ENCODE data around the gene MFNG. TPM values are rescaled to one million over a fixed set of nuclear protein-coding genes. Genes with fewer than 3 reads are reported as not detected.
"Not testable (repeated sequence)": the region's sequence is repeated elsewhere in the genome, so short reads cannot be mapped to it uniquely, and the experiment has no call there.

The MFNG gene
- 22.3 TPM for total RNA-seq

DNA sequence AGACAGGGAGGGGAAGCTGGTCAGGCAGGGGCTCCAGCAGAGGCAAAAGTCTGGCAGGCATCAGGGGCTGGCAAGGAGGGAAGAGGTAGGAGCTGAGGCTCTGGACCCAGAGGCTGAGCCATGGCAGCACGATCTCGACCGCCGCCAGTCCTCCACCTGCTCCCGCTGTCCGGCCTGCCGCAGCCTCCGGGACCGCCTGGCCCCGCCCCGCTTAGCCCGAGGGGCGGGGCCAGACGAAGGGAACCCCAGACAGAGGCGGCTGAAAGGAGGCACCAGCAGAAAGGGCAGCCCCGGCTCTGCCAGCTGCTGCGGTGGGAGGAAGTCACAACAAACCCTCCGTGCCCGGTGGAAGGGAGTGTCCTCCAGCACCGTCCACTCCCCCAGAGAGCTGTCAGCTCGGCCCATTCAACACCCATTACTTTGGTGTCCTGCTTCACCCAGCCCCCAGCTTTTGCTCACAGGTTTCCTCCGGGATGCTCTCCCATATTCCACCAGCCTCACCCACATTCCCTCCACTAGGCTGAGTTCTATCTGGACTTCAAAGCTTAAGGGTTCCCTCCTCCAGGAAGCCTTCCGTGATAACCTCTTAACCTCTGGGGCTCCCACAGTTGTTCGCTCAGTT lies at the start of gene MFNG:
TSS of gene MFNG (minus strand) at position 161 of the 622 bp plus-strand sequence. CDS start 207 bp downstream, outside the sequence.
- intact Hi-C loops (cut with DNase I): no loop called here
- ATAC-seq (peak; percentile 82), DNase-seq (ENCODE audit: low spot score) (peak; percentile 80)

DNA sequence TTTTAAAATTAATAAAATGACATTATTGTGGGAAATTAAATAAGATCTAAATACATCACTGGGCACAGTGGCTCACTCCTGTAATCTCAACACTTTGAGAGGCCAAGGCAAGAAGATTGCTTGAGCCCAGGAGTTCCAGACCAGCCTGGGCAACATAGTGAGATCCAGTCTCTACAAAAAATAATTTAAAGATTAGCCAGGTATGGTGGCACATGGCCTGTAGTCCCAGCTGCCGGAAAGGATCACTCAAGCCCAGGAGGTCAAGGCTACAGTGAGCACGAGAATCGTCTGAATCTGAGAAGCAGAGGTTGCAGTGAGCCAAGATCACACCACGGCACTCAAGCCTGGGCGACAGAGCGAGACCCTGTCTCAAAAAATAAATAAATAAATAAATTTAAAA lies 49.0 kb upstream of the MFNG start:
- intact Hi-C loops (cut with DNase I): loop anchor here (5.0 kb wide), 1 partner anchor 37 kb away; no protein-coding TSS in a partner anchor
- ATAC-seq (no peak), DNase-seq (ENCODE audit: low spot score) (no peak)

DNA sequence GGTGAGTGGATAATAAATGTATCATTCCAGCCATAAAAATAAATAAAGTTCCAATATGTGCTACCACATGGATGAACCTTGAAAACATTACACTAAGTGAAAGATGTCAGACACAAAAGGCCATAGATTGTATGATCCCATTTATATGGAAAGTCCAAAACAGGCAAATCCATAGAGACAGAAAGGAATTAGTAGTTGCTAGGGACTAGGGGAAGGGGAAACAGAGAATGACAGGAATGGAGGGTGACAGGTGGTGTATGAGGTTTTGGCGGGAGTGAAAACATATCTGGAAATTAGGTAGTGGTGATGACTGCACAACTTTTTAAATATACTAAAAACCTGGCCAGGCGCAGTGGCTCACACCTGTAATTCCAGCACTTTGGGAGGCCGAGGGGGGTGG lies 48.3 kb upstream of the MFNG start:
- DNase-seq (ENCODE audit: low spot score): no peak
- intact Hi-C loops (cut with DNase I): no loop called here
- no peak for ATAC-seq

DNA sequence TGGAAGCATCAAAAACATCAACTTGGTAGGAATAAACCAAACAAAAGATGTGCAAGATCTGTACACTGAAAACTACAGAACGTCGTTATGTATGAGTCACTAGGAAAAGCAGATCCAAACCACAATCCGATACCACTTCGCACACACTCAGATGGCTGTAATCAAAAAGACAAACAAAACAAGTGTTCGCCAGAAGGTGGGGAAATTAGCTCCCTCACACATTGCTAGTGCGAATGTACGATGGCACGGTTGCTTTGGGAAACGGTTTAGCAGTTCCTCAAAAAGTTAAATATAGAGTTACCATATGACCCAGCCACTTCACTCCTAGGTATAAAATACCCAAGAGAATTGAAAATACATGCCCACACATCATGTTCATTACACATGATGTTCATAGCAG lies 47.8 kb upstream of the MFNG start:
- intact Hi-C loops (cut with DNase I): no loop called here
- no peak for DNase-seq (ENCODE audit: low spot score)
- ATAC-seq: no peak

GRCh38 chr22:37529652-37530345 lies 43.6 kb upstream of the MFNG start:
- DNase-seq (ENCODE audit: low spot score) (no peak), ATAC-seq (no peak)
- intact Hi-C loops (cut with DNase I): no loop called here

- intact Hi-C loops (cut with DNase I); ATAC-seq; DNase-seq (ENCODE audit: low spot score): not testable (repeated sequence)
Observed at GRCh38 chr22:37527952-37528351, 41.8 kb upstream of the MFNG start.

GRCh38 chr22:37527081-37527752 lies 41.0 kb upstream of the MFNG start:
- DNase-seq (ENCODE audit: low spot score); intact Hi-C loops (cut with DNase I); ATAC-seq: not testable (repeated sequence)

GRCh38 chr22:37526376-37526775 lies 40.2 kb upstream of the MFNG start:
- peak; percentile 27 for ATAC-seq
- no peak for DNase-seq (ENCODE audit: low spot score)
- intact Hi-C loops (cut with DNase I): no loop called here

DNA sequence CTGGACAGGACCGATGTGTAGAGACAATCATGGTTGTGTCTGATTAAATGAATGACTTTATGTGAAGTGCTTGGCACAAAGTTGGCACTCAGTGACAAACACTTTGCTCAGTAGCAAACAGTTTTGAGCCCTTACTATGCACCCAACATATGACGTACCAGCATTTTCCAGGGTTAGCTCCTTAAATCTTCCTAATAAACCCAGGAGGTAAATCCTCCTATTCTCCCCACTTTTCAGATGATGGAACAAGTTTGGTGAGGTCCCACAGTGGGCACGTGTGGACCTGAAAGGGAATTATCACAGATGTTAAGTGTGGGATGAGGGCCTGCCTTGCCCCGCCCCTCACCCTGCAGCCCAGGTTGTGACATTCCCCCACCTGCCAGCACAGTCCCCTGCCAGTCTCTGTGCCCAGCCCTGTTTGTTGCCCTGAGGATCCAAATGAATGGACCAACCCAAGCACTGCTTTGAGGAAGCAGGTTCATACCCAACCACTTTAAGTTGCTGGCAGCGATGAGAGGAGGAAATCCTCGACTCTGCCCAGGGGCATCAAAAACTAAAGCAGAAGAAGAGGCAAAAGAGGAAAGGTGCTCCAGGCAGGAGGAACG lies 39.7 kb upstream of the MFNG start:
- intact Hi-C loops (cut with DNase I): no loop called here
- no peak for ATAC-seq
- DNase-seq (ENCODE audit: low spot score): no peak

- intact Hi-C loops (cut with DNase I): no loop called here
- DNase-seq (ENCODE audit: low spot score) (no peak), ATAC-seq (peak; percentile 36)
Observed at GRCh38 chr22:37525073-37525745, 39.0 kb upstream of the MFNG start.

GRCh38 chr22:37522482-37522881 lies 36.3 kb upstream of the MFNG start:
- intact Hi-C loops (cut with DNase I): no loop called here
- no peak for DNase-seq (ENCODE audit: low spot score)
- ATAC-seq: no peak

GRCh38 chr22:37521236-37521739 lies 35.1 kb upstream of the MFNG start:
- DNase-seq (ENCODE audit: low spot score) (no peak), ATAC-seq (no peak)
- intact Hi-C loops (cut with DNase I): no loop called here

- intact Hi-C loops (cut with DNase I): no loop called here
Observed at GRCh38 chr22:37520776-37521191, 34.6 kb upstream of the MFNG start.

GRCh38 chr22:37519268-37520195 lies 33.3 kb upstream of the MFNG start, which contains the start of gene CARD10:
Gene CARD10 (minus strand): TSS chr22:37519415. CDS start chr22:37519200, 215 bp downstream.
- no peak for DNase-seq (ENCODE audit: low spot score)
- intact Hi-C loops (cut with DNase I): no loop called here
- peak; percentile 25 for ATAC-seq

More at GRCh38 chr22:37520776-37521191, 34.6 kb upstream of the MFNG start:
- DNase-seq (ENCODE audit: low spot score): no peak
- no peak for ATAC-seq

DNA sequence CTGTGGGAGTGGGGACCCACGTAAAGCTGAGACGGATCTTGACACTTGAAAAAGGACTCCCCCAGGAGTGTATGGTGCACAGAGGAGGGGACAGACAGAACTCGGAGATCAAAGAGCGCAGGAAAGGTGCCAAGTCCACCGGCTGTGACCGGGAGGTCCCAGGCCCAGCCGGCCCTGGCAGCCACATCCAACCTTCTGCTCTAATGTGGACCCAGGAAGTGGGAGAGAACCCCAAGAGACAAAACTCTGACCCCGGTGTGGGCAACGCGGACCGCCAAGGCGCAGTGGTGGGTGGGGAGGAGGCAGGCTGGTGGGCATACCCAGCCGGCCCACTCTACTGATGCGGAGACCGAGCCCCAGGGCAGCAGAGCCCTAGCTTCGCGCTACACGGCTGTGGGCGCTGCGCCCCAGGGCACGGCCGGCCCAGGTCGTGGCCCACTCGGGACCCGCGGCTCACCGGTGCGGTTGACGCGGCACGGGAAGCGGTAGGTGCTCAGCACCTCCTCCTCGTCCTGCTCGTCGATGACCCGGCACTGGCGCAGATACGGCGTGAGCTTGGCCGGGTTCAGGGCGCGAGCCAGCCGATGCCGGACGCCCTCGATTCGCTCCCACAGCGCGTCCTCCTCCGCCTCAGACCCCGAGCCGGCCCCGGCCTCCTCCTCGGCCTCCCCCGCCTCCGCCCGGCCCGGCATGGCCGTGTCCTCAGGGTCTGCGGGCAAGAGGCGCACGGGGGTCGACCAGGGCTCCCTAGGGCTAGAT lies 32.5 kb upstream of the MFNG start:
- DNase-seq (ENCODE audit: low spot score): no peak
- ATAC-seq: peak; percentile 8
- intact Hi-C loops (cut with DNase I): no loop called here

GRCh38 chr22:37517826-37518450 lies 31.8 kb upstream of the MFNG start:
- DNase-seq (ENCODE audit: low spot score) (no peak), ATAC-seq (no peak)
- intact Hi-C loops (cut with DNase I): no loop called here

DNA sequence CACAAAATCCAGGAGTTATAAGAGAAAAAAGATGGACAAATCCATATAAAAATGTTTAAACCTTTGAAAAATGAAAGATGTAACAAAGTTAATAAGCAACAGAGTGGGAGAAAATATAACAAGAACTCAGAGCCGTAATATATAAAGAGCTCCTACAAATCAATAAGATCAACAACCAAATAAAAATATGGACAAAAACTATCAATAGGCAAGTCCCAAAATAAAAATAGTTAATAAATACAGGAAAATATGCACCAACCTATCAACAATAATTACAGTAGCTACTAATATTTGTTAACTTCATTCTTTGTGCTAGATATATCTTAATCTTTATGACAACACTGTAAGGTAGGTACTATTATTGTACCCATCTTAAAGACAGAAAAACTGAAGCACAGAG lies 30.3 kb upstream of the MFNG start:
- DNase-seq (ENCODE audit: low spot score) (no peak), ATAC-seq (no peak)
- intact Hi-C loops (cut with DNase I): no loop called here

All from sciatic nerve (tissue), 2 donors.